Placental pericyte (primary cell): ENCODE results near the gene SLC35F5. TPM values are rescaled to one million over a fixed set of nuclear protein-coding genes. Genes with fewer than 3 reads are reported as not detected.

Experiments
- small RNA-seq: library from RNA; depleted of rRNA; stranded (forward); fragments of <200 nt; gene quantifications from one replicate; pipeline ENCODE3, GENCODE V24; 2012; ENCODE audit warnings: low replicate concordance
- total RNA-seq: library from RNA; depleted of rRNA; stranded (reverse); fragments of >200 nt; gene quantifications from 2 replicates; pipeline ENCODE4 v1.2.3, GENCODE V29; 2012

Gene SLC35F5, protein sequence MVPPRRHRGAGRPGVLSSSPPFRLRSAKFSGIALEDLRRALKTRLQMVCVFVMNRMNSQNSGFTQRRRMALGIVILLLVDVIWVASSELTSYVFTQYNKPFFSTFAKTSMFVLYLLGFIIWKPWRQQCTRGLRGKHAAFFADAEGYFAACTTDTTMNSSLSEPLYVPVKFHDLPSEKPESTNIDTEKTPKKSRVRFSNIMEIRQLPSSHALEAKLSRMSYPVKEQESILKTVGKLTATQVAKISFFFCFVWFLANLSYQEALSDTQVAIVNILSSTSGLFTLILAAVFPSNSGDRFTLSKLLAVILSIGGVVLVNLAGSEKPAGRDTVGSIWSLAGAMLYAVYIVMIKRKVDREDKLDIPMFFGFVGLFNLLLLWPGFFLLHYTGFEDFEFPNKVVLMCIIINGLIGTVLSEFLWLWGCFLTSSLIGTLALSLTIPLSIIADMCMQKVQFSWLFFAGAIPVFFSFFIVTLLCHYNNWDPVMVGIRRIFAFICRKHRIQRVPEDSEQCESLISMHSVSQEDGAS
- total RNA-seq = 139 and 188 TPM in 2 replicates

DNA sequence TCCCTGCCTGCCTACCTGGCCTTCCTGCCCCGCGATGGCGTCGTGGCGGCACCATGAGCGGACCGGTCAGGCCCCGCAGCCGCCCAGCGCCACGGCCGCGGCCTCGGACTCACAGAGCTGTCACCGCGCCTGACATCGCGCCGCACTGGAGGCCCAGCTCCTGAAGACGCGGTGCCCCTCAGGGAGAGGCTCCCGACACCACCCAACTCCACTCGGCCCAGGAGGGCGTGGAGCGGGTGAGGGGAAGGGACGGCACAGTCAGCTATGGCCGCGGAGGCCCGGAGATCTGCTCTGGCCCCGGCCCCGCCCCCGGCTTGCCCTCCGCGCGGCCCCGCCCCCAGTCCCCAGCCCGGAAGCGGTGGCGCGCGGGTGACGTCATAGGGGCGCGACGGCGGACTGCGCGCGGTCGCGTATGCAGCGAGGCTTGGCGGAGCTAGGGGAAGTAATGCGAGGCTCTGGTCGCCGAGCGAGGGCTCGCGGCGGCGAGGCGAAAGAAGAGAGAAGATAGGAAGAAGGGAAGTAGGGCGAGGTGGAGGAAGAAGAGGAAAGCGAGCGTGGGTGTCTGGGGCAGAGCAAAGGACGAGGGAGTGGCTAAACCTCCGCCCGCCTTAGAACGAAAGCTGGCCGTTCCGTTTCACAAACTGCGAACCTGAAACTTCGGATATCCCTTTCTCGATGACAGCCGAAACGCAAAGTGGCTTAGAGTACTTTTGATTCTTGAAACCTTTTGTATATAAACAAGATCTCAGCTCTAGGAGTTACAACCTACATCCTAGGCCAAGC is at the start of gene SLC35F5:
Gene SLC35F5 (minus strand): TSS at position 288 of the 783 bp plus-strand sequence. CDS start 233 bp downstream, at position 55.

Small RNA genes lying within 50 kb of the gene (small RNA-seq; reads per million reads assigned to genes)
- not detected for gene MIR4782
- gene RNU6-744P = not detected

Other genes starting within 250 kb of the SLC35F5 start
- 7.4 and 10.3 TPM in 2 replicates for gene RABL2A, start 129.4 kb downstream of the SLC35F5 start, total RNA-seq
- gene ACTR3, start 133.4 kb upstream of the SLC35F5 start, total RNA-seq = 232 and 569 TPM in 2 replicates